Activated CD8-positive, alpha-beta memory T cell treated with anti-CD3 and anti-CD28 coated beads, Interleukin-2, amount 50 U/mL, for 24 hours (primary cell): ENCODE results near the gene MUC6.
"Not testable (repeated sequence)": the region's sequence is repeated elsewhere in the genome, so short reads cannot be mapped to it uniquely, and the experiment has no call there.

Experiments used
- DNase-seq: peaks from one replicate; pipeline ENCODE4 v3.0.0-alpha.2; 2020; ENCODE audit errors: extremely low read depth

The MUC6 gene

GRCh38 chr11:987671-988070 lies 48.8 kb downstream of the MUC6 start:
- no peak for DNase-seq

- no peak for DNase-seq
Observed at GRCh38 chr11:986952-987305, 49.6 kb downstream of the MUC6 start.

- DNase-seq = no peak
Observed at GRCh38 chr11:986270-986951, 50.1 kb downstream of the MUC6 start.

- DNase-seq = no peak
Observed at GRCh38 chr11:985848-986247, 50.7 kb downstream of the MUC6 start.

GRCh38 chr11:985406-985805 lies 51.1 kb downstream of the MUC6 start:
- DNase-seq = no peak

GRCh38 chr11:984546-984945 lies 52.0 kb downstream of the MUC6 start:
- no peak for DNase-seq

GRCh38 chr11:981764-982163 lies 54.8 kb downstream of the MUC6 start:
- no peak for DNase-seq

GRCh38 chr11:980438-981357 lies 55.8 kb downstream of the MUC6 start:
- no peak for DNase-seq

- DNase-seq = no peak
Observed at GRCh38 chr11:978781-979180, 57.7 kb downstream of the MUC6 start.

GRCh38 chr11:977830-978720 lies 58.4 kb downstream of the MUC6 start:
- DNase-seq = no peak

GRCh38 chr11:976431-977160 lies 59.9 kb downstream of the MUC6 start:
- DNase-seq = no peak

GRCh38 chr11:975827-976226 lies 60.7 kb downstream of the MUC6 start:
- no peak for DNase-seq

- DNase-seq = not testable (repeated sequence)
Observed at GRCh38 chr11:975376-975775, 61.1 kb downstream of the MUC6 start.

GRCh38 chr11:973237-973636 lies 63.3 kb downstream of the MUC6 start:
- DNase-seq = no peak

GRCh38 chr11:972523-973211 lies 63.9 kb downstream of the MUC6 start:
- no peak for DNase-seq

GRCh38 chr11:971731-972365 lies 64.7 kb downstream of the MUC6 start:
- DNase-seq = no peak

GRCh38 chr11:971092-971690 lies 65.3 kb downstream of the MUC6 start:
- no peak for DNase-seq

GRCh38 chr11:970319-970871 lies 66.1 kb downstream of the MUC6 start:
- DNase-seq = no peak

- DNase-seq = no peak
Observed at GRCh38 chr11:969651-970205, 66.8 kb downstream of the MUC6 start.
